Fibroblast of mammary gland (primary cell): ENCODE results near the gene NPTX1.

Source experiments
- DNase-seq: peaks from one replicate; pipeline ENCODE4 v3.0.0-alpha.2; 2010; ENCODE audit warnings: low read depth
- H3K4me3 ChIP-seq: 2 replicates; pipeline ENCODE4 v1.5.1; 2011; ENCODE audit warnings: low read depth, mild to moderate bottlenecking, low read length, moderate library complexity; ENCODE audit not compliant: control insufficient read depth
- TF ChIP-seq, protein P1 (sequence below): conservative IDR thresholded peaks from 2 replicates; pipeline ENCODE4 v1.5.1; 2011; ENCODE audit warnings: low read depth, low read length, inconsistent platforms; ENCODE audit not compliant: control insufficient read depth, insufficient read depth

NPTX1 gene, protein sequence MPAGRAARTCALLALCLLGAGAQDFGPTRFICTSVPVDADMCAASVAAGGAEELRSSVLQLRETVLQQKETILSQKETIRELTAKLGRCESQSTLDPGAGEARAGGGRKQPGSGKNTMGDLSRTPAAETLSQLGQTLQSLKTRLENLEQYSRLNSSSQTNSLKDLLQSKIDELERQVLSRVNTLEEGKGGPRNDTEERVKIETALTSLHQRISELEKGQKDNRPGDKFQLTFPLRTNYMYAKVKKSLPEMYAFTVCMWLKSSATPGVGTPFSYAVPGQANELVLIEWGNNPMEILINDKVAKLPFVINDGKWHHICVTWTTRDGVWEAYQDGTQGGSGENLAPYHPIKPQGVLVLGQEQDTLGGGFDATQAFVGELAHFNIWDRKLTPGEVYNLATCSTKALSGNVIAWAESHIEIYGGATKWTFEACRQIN

DNA sequence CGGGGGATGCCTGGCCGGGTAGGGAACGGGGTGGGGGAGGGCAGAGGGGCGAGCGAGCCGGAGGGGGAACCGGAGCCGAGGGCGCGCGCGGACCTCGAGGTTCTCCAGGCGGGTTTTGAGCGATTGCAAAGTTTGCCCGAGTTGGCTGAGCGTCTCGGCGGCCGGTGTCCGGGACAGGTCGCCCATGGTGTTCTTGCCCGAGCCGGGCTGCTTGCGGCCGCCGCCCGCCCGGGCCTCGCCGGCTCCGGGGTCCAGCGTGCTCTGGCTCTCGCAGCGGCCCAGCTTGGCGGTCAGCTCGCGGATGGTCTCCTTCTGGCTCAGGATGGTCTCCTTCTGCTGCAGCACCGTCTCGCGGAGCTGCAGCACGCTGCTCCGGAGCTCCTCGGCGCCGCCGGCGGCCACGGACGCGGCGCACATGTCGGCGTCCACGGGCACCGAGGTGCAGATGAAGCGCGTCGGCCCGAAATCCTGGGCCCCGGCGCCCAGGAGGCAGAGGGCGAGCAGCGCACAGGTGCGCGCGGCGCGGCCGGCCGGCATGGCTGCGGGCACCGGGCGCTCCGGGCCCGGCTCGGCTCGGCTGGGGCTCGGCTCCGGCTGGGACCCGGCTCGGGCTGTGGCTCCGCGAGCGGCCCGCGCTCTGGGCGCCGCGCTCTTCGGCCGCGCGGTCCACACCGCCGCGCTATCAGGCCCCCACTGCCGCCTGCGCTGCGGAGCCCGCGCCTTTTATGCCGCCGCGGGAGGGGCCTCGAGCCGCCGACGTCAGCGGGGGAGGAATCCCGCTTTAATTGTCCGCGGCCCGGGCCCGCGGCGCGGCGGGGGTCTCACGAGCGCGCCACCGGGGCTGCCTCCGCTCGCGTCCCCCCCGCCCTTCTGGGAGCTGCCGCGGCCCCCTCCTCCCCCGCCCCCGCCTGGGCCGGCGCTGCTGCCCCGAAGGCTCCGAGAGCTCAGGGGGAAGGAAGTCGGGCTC is at the start of gene NPTX1:
Gene NPTX1 (minus strand): TSS at position 698 of the 967 bp plus-strand sequence. CDS start 161 bp downstream, at position 537.
- TF ChIP-seq, protein P1, sequence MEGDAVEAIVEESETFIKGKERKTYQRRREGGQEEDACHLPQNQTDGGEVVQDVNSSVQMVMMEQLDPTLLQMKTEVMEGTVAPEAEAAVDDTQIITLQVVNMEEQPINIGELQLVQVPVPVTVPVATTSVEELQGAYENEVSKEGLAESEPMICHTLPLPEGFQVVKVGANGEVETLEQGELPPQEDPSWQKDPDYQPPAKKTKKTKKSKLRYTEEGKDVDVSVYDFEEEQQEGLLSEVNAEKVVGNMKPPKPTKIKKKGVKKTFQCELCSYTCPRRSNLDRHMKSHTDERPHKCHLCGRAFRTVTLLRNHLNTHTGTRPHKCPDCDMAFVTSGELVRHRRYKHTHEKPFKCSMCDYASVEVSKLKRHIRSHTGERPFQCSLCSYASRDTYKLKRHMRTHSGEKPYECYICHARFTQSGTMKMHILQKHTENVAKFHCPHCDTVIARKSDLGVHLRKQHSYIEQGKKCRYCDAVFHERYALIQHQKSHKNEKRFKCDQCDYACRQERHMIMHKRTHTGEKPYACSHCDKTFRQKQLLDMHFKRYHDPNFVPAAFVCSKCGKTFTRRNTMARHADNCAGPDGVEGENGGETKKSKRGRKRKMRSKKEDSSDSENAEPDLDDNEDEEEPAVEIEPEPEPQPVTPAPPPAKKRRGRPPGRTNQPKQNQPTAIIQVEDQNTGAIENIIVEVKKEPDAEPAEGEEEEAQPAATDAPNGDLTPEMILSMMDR = no peak
- DNase-seq = no peak
- H3K4me3 ChIP-seq = no peak within 1 kb of the TSS

DNA sequence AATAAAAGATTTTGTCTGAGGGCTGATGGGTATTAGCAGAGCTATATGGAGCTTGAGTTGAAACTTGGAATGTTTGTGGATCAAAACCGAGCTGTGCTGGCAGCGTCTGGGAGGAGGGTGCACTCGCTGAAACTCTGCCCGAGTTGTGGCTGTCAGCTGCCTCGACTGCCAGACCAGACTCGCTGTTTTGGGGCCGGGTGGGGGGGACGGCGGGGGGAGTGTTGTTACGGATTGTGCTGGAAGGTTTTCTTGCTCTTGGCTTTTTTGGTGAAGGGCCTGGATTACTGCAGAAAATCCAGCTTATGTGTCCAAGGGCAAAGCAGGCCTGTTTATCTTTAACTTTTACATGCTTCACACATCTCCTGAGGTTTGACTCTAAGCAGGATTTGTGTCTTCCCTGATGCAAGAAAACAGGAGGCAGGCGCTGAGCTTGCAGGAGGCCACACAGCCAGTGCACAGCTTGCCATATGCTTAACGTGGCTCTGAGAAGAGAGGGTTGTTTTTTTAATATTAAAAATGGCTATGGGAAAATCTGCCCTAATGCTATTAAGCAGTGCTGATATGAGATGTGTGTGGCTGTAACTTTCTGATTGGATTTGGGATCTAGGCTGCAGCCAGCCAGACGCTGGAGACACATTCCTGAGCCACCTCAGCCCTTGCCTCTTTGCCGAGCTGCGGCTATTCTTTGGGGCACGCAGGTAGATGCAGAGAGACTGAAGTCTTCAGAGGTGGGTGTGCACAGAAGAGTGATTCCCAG is 47.7 kb upstream of the NPTX1 start:
- no peak overlapping the region for H3K4me3 ChIP-seq
- TF ChIP-seq, protein P1 = no peak
- no peak for DNase-seq

DNA sequence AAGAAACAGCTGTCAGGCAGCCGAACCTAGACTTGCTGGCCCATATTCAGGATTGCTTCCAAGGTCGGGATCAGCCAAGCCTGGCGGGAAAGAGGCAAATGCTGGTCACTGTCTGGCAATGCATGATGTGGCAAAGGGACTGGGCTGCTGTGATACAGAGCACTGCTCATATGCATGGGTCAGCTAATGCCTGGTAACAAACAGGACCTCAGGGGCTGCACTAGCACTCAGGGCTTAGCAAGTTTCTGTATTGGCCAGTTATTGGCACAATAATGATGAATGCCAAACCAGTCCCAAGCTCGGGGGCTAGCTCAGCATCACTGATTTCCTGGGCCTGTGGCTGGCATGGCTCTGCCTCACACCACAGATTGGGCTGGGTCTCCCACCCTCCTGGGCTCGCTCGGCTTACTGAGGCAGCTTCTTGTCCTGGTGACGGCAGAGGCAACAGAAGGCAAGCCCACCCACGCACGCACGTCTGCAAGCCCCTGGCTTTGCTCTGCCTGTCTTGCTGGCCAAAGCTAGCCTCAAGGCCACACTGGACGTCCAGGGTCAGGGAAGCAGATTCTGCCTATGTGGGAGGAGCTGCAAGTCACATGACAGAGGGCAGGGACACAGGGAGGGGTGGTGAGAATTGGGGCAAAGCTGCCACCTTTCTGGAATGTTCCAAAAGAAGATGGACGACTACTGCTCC is 46.8 kb upstream of the NPTX1 start:
- TF ChIP-seq, protein P1 = no peak
- no peak overlapping the region for H3K4me3 ChIP-seq
- no peak for DNase-seq

DNA sequence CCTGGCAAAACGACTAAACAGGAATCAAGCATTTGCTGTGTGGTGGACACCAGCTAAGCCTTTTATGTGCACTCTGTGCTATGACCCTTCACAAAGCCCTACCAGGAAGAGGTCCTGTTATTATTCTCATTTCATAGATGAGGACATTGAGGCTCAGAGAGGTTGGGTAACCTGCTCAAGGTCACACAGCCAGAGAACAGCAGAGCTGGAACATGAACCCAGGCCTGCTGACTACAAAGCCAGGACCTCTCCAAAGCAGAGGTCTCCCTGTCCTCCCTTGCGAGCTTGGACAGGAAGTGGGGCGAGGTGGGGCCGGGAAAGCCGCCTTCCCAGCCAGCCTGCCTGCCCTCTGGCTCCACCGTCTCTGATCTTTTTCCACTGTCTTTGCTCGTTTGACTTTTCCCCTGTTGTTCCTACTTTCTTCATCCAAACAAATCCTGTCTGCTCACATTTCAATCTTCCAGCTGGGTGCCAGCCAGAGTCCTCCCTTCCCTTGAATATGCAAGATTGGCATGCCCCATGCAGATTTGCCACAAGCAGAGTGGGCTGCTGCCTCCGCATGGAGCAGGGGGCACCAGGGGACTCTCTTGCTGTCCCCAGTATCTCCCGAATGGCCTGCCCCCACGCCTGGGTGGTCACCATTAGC is 44.5 kb upstream of the NPTX1 start:
- TF ChIP-seq, protein P1 = no peak
- H3K4me3 ChIP-seq = no peak overlapping the region
- no peak for DNase-seq

DNA sequence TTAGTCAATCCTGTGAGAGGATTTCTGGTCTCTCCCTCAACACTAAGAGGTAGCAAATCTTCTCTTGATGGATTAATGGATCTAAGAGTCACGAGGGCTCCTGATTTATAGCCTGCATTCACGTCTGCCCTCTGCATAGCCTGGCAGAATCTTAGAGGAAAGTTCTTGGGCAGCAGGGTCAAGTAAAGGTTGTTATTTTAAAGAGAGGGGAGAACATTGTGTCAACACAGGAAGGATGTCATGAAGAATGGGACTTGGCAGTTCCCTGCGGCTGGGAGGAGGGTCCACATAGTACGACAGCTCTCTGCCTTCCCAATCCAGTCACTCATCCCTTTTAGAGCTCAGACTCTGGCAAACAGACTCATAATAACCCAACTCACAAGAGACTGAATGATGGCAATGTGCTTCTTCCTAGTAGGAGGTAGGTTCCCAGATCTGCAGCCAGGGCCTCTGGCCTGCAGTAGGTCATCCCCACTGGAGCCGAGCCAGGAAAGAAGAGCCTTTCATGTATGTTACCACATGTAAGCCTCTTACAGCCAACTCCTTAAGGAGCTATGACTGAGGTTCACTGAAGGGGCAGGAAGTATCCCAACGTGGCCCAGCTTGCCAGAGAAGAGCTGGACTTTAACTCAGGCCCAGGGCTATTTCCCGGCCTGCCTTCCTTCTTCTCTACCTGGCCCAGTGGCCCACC is 42.8 kb upstream of the NPTX1 start:
- TF ChIP-seq, protein P1 = no peak
- peak; percentile 52 for DNase-seq
- no peak overlapping the region for H3K4me3 ChIP-seq
